ENCODE data around the gene FOXN1. TPM values are rescaled to one million over a fixed set of nuclear protein-coding genes. Genes with fewer than 3 reads are reported as not detected.

Gene FOXN1
- total RNA-seq, 1 donor from 2014 or later, result not detected

DNA sequence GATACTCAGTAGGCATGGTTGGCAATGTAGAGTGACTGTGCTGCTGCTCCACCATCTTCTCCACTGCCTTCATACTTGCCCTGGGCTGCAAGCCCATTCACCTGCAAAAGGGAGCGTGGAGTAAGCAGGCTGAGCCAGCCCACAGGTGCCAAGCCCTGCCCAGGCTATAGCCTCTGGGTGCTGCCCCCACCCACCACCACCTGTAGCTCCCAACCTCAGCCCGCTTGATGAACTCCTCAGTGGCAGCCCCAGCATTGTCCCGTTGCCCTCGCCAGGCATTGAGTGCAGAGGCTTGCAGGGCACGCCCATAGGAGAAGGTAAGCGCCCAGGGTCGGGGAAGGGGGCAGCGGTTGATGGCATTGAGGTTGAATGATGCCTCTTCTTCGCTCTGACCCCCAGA, 67.4 kb downstream of the FOXN1 start:
- H3K9ac ChIP-seq, result no peak overlapping the region
- peaks cover 27% of the 10 kb centered on the region for H4K20me1 ChIP-seq (ENCODE audit: low read depth)
- DNase-seq (ENCODE audit: low spot score), result no peak
- Mint-ChIP-seq H3K4me3 (no peak overlapping the region), H3K27me3 (ENCODE audit: insufficient read depth, low read depth) (peaks cover 13% of the 10 kb centered on the region), H3K36me3 (peaks cover 6% of the 10 kb centered on the region), H3K27ac (no peak overlapping the region), H3K4me1 (peaks cover 32% of the 10 kb centered on the region), H3K9me3 (no peaks in the 10 kb centered on the region)
- no peak overlapping the region for H3K27ac ChIP-seq
- no peaks in the 10 kb centered on the region for H3K36me3 ChIP-seq
- TF ChIP-seq EZH2phosphoT487 (IDR thresholded peaks at IDR 0.05), result no peak
- TF ChIP-seq, protein P1, sequence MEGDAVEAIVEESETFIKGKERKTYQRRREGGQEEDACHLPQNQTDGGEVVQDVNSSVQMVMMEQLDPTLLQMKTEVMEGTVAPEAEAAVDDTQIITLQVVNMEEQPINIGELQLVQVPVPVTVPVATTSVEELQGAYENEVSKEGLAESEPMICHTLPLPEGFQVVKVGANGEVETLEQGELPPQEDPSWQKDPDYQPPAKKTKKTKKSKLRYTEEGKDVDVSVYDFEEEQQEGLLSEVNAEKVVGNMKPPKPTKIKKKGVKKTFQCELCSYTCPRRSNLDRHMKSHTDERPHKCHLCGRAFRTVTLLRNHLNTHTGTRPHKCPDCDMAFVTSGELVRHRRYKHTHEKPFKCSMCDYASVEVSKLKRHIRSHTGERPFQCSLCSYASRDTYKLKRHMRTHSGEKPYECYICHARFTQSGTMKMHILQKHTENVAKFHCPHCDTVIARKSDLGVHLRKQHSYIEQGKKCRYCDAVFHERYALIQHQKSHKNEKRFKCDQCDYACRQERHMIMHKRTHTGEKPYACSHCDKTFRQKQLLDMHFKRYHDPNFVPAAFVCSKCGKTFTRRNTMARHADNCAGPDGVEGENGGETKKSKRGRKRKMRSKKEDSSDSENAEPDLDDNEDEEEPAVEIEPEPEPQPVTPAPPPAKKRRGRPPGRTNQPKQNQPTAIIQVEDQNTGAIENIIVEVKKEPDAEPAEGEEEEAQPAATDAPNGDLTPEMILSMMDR (IDR thresholded peaks at IDR 0.05), result no peak
- TF ChIP-seq EZH2 (IDR thresholded peaks at IDR 0.05), result no peak
- H3K27me3 ChIP-seq, result peaks cover 28% of the 10 kb centered on the region
- H3K4me2 ChIP-seq, result no peak overlapping the region
- H3K4me1 ChIP-seq, result peaks cover 7% of the 10 kb centered on the region
- H3K9me3 ChIP-seq (ENCODE audit: low read depth), result no peaks in the 10 kb centered on the region
- no peak overlapping the region for H2AFZ ChIP-seq (replicated peaks)
- H3F3A ChIP-seq (ENCODE audit: low read depth), result peaks cover 28% of the 10 kb centered on the region
- peaks cover 22% of the 10 kb centered on the region for H3K79me2 ChIP-seq (ENCODE audit: low read depth)
- no peak overlapping the region for H3K4me3 ChIP-seq

DNA sequence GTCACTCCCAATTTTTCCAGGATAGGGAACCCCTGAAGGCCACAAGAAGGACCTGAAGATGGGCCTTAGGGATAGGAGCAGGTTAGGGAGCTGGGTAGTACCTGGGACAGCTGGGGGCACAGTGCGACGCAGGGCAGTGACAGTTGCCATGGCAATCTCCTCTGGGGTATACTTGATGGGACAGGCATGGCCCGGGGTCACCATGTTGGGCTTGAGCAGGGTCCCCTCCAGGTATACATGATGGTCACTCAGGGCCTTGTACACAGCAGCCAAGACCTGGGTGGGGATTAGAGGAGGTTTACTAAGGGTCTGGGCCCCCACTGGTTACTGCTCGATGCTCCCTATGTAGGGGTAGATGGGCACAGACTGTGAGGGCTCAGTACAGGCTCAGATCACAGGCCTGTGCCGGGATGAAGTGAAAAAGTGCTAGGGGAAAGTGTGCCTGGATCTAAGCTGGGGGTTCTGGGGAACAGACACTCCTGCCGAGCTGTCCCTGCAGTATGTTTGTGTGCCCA, 67.9 kb downstream of the FOXN1 start:
- H3K4me1 Mint-ChIP-seq, result peaks cover 32% of the 10 kb centered on the region
- H3K27ac Mint-ChIP-seq, result no peak overlapping the region
- Histone ChIP-seq H3K9ac (no peak overlapping the region), H3K9me3 (ENCODE audit: low read depth) (no peaks in the 10 kb centered on the region), H3K4me1 (peaks cover 7% of the 10 kb centered on the region), H4K20me1 (ENCODE audit: low read depth) (peaks cover 28% of the 10 kb centered on the region), H3K4me3 (no peak overlapping the region), H3K36me3 (no peaks in the 10 kb centered on the region), H2AFZ (replicated peaks) (no peak overlapping the region), H3K27ac (no peak overlapping the region), H3K79me2 (ENCODE audit: low read depth) (peaks cover 18% of the 10 kb centered on the region), H3K4me2 (no peak overlapping the region), H3F3A (ENCODE audit: low read depth) (peaks cover 29% of the 10 kb centered on the region), H3K27me3 (peaks cover 28% of the 10 kb centered on the region)
- H3K4me3 Mint-ChIP-seq, result no peak overlapping the region
- DNase-seq (ENCODE audit: low spot score), result no peak
- H3K36me3 Mint-ChIP-seq, result peaks cover 8% of the 10 kb centered on the region
- TF ChIP-seq EZH2 (IDR thresholded peaks at IDR 0.05), result no peak
- TF ChIP-seq EZH2phosphoT487 (IDR thresholded peaks at IDR 0.05), result no peak
- TF ChIP-seq, protein P1 (IDR thresholded peaks at IDR 0.05), result no peak
- H3K9me3 Mint-ChIP-seq, result no peaks in the 10 kb centered on the region
- H3K27me3 Mint-ChIP-seq (ENCODE audit: insufficient read depth, low read depth), result peaks cover 13% of the 10 kb centered on the region

DNA sequence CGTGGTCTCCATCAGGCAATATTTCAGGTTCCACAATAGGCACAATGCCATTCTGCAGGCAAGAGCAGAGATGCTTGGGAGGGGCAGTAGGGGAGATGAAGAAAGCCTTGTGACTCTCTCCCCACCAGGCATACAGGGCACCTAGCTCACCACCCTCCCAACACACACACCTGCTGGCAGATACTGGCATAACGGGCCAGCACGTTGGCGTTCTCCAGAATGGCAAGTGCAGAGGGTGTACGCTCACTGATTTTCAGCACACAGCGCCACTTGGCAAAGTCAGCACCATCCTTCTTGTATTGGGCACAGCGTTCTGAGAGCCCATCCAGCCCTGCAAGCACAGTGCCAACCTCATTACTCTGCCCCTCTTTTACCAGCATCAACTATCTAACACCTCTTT, 68.4 kb downstream of the FOXN1 start:
- no peak for DNase-seq (ENCODE audit: low spot score)
- Histone ChIP-seq H3K4me3 (no peak overlapping the region), H3K27me3 (peaks cover 28% of the 10 kb centered on the region), H3K4me2 (no peak overlapping the region), H3F3A (ENCODE audit: low read depth) (peaks cover 34% of the 10 kb centered on the region), H3K27ac (no peak overlapping the region), H4K20me1 (ENCODE audit: low read depth) (peaks cover 28% of the 10 kb centered on the region), H3K4me1 (peaks cover 7% of the 10 kb centered on the region), H3K9ac (no peak overlapping the region), H2AFZ (replicated peaks) (no peak overlapping the region), H3K9me3 (ENCODE audit: low read depth) (no peaks in the 10 kb centered on the region), H3K79me2 (ENCODE audit: low read depth) (peaks cover 16% of the 10 kb centered on the region), H3K36me3 (no peaks in the 10 kb centered on the region)
- Mint-ChIP-seq H3K4me1 (peaks cover 30% of the 10 kb centered on the region), H3K36me3 (peaks cover 13% of the 10 kb centered on the region), H3K27ac (no peak overlapping the region), H3K27me3 (ENCODE audit: insufficient read depth, low read depth) (peaks cover 13% of the 10 kb centered on the region), H3K9me3 (no peaks in the 10 kb centered on the region), H3K4me3 (no peak overlapping the region)
- TF ChIP-seq EZH2 (IDR thresholded peaks at IDR 0.05), result no peak
- TF ChIP-seq, protein P1 (IDR thresholded peaks at IDR 0.05), result no peak
- no peak for TF ChIP-seq EZH2phosphoT487 (IDR thresholded peaks at IDR 0.05)
